Body of pancreas (tissue), 4 donors: ENCODE results near the gene CRB1. TPM values are rescaled to one million over a fixed set of nuclear protein-coding genes. Genes with fewer than 3 reads are reported as not detected.

ENCODE experiments used
- ATAC-seq: fragments of 150-250 bp; one replicate; pipeline ENCODE4 v1.9.1; 2016
- DNase-seq, 4 donors: peaks; one replicate each; pipeline ENCODE4 v3.0.0-alpha.2; 2019
- H3K27ac ChIP-seq, 4 donors: fragments of 200-600 bp; sonication (generic); 1 replicate in 3 of 4; 2 replicates in 1 of 4; pipeline versions ENCODE4 v1.5.1 to v1.6.1; 2016 to 2019; ENCODE audit warnings: mild to moderate bottlenecking in 1 of 4, mixed read lengths in 1 of 4, moderate library complexity in 1 of 4
- H3K27me3 ChIP-seq, 2 donors: fragments of 200-600 bp; sonication (generic); one replicate each; pipeline ENCODE4 v1.6.0; 2016; ENCODE audit warnings: mild to moderate bottlenecking in 1 of 2
- H3K36me3 ChIP-seq, 2 donors: fragments of 200-600 bp; sonication (generic); replicated peaks in 1 of 2; 2 replicates each; pipeline ENCODE4 v1.5.1; 2016; ENCODE audit warnings: low read depth in 2 of 2; ENCODE audit not compliant: insufficient read depth in 1 of 2
- H3K4me1 ChIP-seq: fragments of 200-600 bp; sonication (generic); one replicate; pipeline ENCODE4 v1.6.0; 2016
- H3K4me3 ChIP-seq, 2 donors: fragments of 200-600 bp; sonication (generic); 1 replicate in 1 of 2; 2 replicates in 1 of 2; pipeline ENCODE4 v1.5.1; 2016 to 2019
- H3K9me3 ChIP-seq, 3 donors: fragments of 200-600 bp; sonication (generic); 1 replicate in 2 of 3; 2 replicates in 1 of 3; pipeline ENCODE4 v1.5.1; 2016
- CTCF ChIP-seq, 7 experiments: fragments of 450-650 bp in 4 of 7; fragments of 200-600 bp in 3 of 7; sonication (generic) in 3 of 7; IDR thresholded peaks; one replicate each; pipeline ENCODE4 v1.5.1; 2016 to 2019; ENCODE audit warnings: antibody characterized with exemption in 7 of 7
- POLR2A ChIP-seq, 3 donors: fragments of 450-650 bp; IDR thresholded peaks; one replicate each; pipeline ENCODE4 v1.6.1; 2016; ENCODE audit warnings: antibody characterized with exemption in 3 of 3, mild to moderate bottlenecking in 2 of 3
- WGBS, 2 donors: methylation state at CpG; one replicate each; pipeline ENCODE4 v1.1.5; 2017; 5-methylcytosine and 5-hydroxymethylcytosine counted together
- intact Hi-C: fragments of 100-400 bp; cut with DNase I; formaldehyde crosslinking; loops from one replicate; pipeline ENCODE4 v1.15.1; 2023
- total RNA-seq, 2 donors: library from RNA; depleted of rRNA; stranded (reverse); fragments of >200 nt; gene quantifications; one replicate each; pipeline ENCODE4 v1.1.0, GENCODE V29; 2016

The CRB1 gene
- total RNA-seq, 2 donors from 2014 or later: 0.26 to 10.2 TPM

- no peaks in the 10 kb centered on the region for H3K9me3 ChIP-seq
- ATAC-seq: no peak
- H3K4me1 ChIP-seq: no peaks in the 10 kb centered on the region
- H3K27me3 ChIP-seq: no peaks in the 10 kb centered on the region
- H3K4me3 ChIP-seq: no peak overlapping the region
- no peak overlapping the region for H3K27ac ChIP-seq
- intact Hi-C loops: no loop called here
- no peaks in the 10 kb centered on the region for H3K36me3 ChIP-seq
- no peak for DNase-seq
- TF ChIP-seq POLR2A (IDR thresholded peaks at IDR 0.05) (no peak), CTCF (IDR thresholded peaks at IDR 0.05) (no peak)
- WGBS, 2 donors: 77 to 82% methylated on average over 1 of the region's 1 CpG
Observed at GRCh38 chr1:197422993-197423392, 154.9 kb downstream of the CRB1 start.

- H3K27ac ChIP-seq: no peak overlapping the region
- no peaks in the 10 kb centered on the region for H3K36me3 ChIP-seq
- H3K27me3 ChIP-seq: no peaks in the 10 kb centered on the region
- WGBS, 2 donors: 68 to 75% methylated on average over 6 of the region's 6 CpGs
- no peak for TF ChIP-seq CTCF (IDR thresholded peaks at IDR 0.05)
- intact Hi-C loops: no loop called here
- no peaks in the 10 kb centered on the region for H3K9me3 ChIP-seq
- no peaks in the 10 kb centered on the region for H3K4me1 ChIP-seq
- DNase-seq: no peak
- no peak for ATAC-seq
- H3K4me3 ChIP-seq: no peak overlapping the region
Observed at GRCh38 chr1:197424380-197424779, 156.3 kb downstream of the CRB1 start.

- 83 to 84% methylated on average over 7 of the region's 7 CpGs for WGBS, 2 donors
- H3K9me3 ChIP-seq: no peaks in the 10 kb centered on the region
- no peak overlapping the region for H3K4me3 ChIP-seq
- no peaks in the 10 kb centered on the region for H3K36me3 ChIP-seq
- no peaks in the 10 kb centered on the region for H3K4me1 ChIP-seq
- ATAC-seq (no peak), DNase-seq (no peak)
- intact Hi-C loops: no loop called here
- TF ChIP-seq POLR2A (IDR thresholded peaks at IDR 0.05) (no peak), CTCF (IDR thresholded peaks at IDR 0.05) (no peak)
- no peak overlapping the region for H3K27ac ChIP-seq
- no peaks in the 10 kb centered on the region for H3K27me3 ChIP-seq
Observed at GRCh38 chr1:197429372-197429771, 161.3 kb downstream of the CRB1 start.

GRCh38 chr1:197435224-197435623 lies 167.2 kb downstream of the CRB1 start:
- Histone ChIP-seq H3K27ac (no peak overlapping the region), H3K9me3 (no peaks in the 10 kb centered on the region), H3K4me3 (no peak overlapping the region), H3K4me1 (no peaks in the 10 kb centered on the region), H3K36me3 (no peaks in the 10 kb centered on the region), H3K27me3 (no peaks in the 10 kb centered on the region)
- WGBS, 2 donors: 29 to 30% methylated on average over 1 of the region's 1 CpG
- ATAC-seq (no peak), DNase-seq (no peak)
- TF ChIP-seq CTCF (IDR thresholded peaks at IDR 0.05) (no peak), POLR2A (IDR thresholded peaks at IDR 0.05) (no peak)
- intact Hi-C loops: no loop called here

- no peaks in the 10 kb centered on the region for H3K9me3 ChIP-seq
- H3K36me3 ChIP-seq: no peaks in the 10 kb centered on the region
- intact Hi-C loops: no loop called here
- H3K4me1 ChIP-seq: no peaks in the 10 kb centered on the region
- no peaks in the 10 kb centered on the region for H3K27me3 ChIP-seq
- DNase-seq (no peak), ATAC-seq (no peak)
- H3K4me3 ChIP-seq: no peak overlapping the region
- 89 to 97% methylated on average over 3 of the region's 3 CpGs for WGBS, 2 donors
- TF ChIP-seq POLR2A (IDR thresholded peaks at IDR 0.05): no peak
- TF ChIP-seq CTCF (IDR thresholded peaks at IDR 0.05): no peak
- H3K27ac ChIP-seq: no peak overlapping the region
Observed at GRCh38 chr1:197437601-197438000, 169.5 kb downstream of the CRB1 start.
